B cell (primary cell): ENCODE results near the gene IPP. TPM values are rescaled to one million over a fixed set of nuclear protein-coding genes. Genes with fewer than 3 reads are reported as not detected.

Experiments used
- ATAC-seq: fragments of 200-7000 bp; cut with Tn5 transposase; one replicate; pipeline ENCODE4 v1.10.0; 2021; ENCODE audit warnings: low read depth, mild to moderate bottlenecking, moderate number of reproducible peaks, moderate library complexity
- CTCF ChIA-PET: fragments of 350-600 bp; sonication (Branson Sonifier 250); formaldehyde crosslinking; loops from one replicate; lab custom pipeline; 2021; ENCODE audit warnings: antibody characterized with exemption, inconsistent platforms; lab: Charles Lee
- POLR2A ChIA-PET: fragments of 350-600 bp; sonication (Branson Sonifier 250); formaldehyde crosslinking; loops from one replicate; lab custom pipeline; 2021; ENCODE audit warnings: antibody characterized with exemption; lab: Charles Lee
- DNase-seq: peaks from one replicate; pipeline ENCODE4 v3.0.0; 2013
- H2AFZ ChIP-seq: 2 replicates; pipeline ENCODE4 v1.6.1; 2012; ENCODE audit warnings: mild to moderate bottlenecking, low read depth, low read length; ENCODE audit not compliant: insufficient read depth, poor library complexity, severe bottlenecking
- H3K27ac ChIP-seq, 2 donors: 1 replicate in 1 of 2; 2 replicates in 1 of 2; pipeline ENCODE4 v1.5.1; 2012 to 2013; ENCODE audit warnings: low read length in 2 of 2, mild to moderate bottlenecking in 2 of 2, moderate library complexity in 1 of 2
- H3K27me3 ChIP-seq, 4 experiments: fragments of 200-600 bp in 1 of 4; sonication (generic) in 1 of 4; replicated peaks in 1 of 4; 1 replicate in 2 of 4; 2 replicates in 2 of 4; pipeline versions ENCODE4 v1.6.1 to v1.7.0; 2013 to 2016; ENCODE audit warnings: low read length in 3 of 4, mild to moderate bottlenecking in 2 of 4, mixed read lengths in 1 of 4, moderate library complexity in 1 of 4; ENCODE audit not compliant: insufficient read depth in 4 of 4, control insufficient read depth in 3 of 4; ENCODE audit errors: control extremely low read depth in 1 of 4
- H3K36me3 ChIP-seq, 2 experiments: replicated peaks in 1 of 2; 1 replicate in 1 of 2; 2 replicates in 1 of 2; pipeline versions ENCODE4 v1.6.1 to v1.7.1; 2013; ENCODE audit warnings: low read length in 1 of 2; ENCODE audit not compliant: insufficient read depth in 2 of 2, control insufficient read depth in 1 of 2; ENCODE audit errors: control extremely low read depth in 1 of 2, extremely low read depth in 1 of 2
- H3K4me1 ChIP-seq, 2 donors: fragments of 200-600 bp in 1 of 2; sonication (generic) in 1 of 2; 1 replicate in 1 of 2; 2 replicates in 1 of 2; pipeline versions ENCODE4 v1.5.1 to v1.6.1; 2013 to 2017; ENCODE audit warnings: low read length in 2 of 2; ENCODE audit not compliant: control insufficient read depth in 2 of 2, insufficient read depth in 2 of 2
- H3K4me2 ChIP-seq: replicated peaks from 2 replicates; pipeline ENCODE3; 2012; ENCODE audit warnings: mild to moderate bottlenecking, low read depth, low read length; ENCODE audit not compliant: poor library complexity, severe bottlenecking
- H3K4me3 ChIP-seq, 5 experiments: fragments of 200-600 bp in 1 of 5; sonication (generic) in 1 of 5; 1 replicate in 3 of 5; 2 replicates in 2 of 5; pipeline versions ENCODE4 v1.5.1 to v1.7.0; 2011 to 2016; ENCODE audit warnings: low read length in 4 of 5, mild to moderate bottlenecking in 4 of 5, low read depth in 2 of 5, control low read depth in 1 of 5, moderate library complexity in 1 of 5; ENCODE audit not compliant: insufficient read depth in 1 of 5; ENCODE audit errors: control extremely low read depth in 1 of 5, extremely low read depth in 1 of 5
- H3K79me2 ChIP-seq: fragments of 200-600 bp; sonication (generic); one replicate; pipeline ENCODE4 v1.6.0; 2016; ENCODE audit warnings: low read length; ENCODE audit not compliant: control insufficient read depth, insufficient read depth
- H3K9ac ChIP-seq: fragments of 200-600 bp; sonication (generic); 2 replicates; pipeline ENCODE4 v1.6.1; 2017; ENCODE audit warnings: mild to moderate bottlenecking, low read length, moderate library complexity
- H3K9me3 ChIP-seq, 3 donors: one replicate each; pipeline versions ENCODE4 v1.6.1 to v1.7.1; 2013; ENCODE audit warnings: low read length in 2 of 3; ENCODE audit not compliant: control insufficient read depth in 2 of 3, insufficient read depth in 1 of 3; ENCODE audit errors: control extremely low read depth in 1 of 3
- H4K20me1 ChIP-seq: 2 replicates; pipeline ENCODE4 v1.6.0; 2012; ENCODE audit warnings: mild to moderate bottlenecking, low read length; ENCODE audit not compliant: insufficient read depth, control insufficient read depth, poor library complexity, severe bottlenecking
- H3K27ac Mint-ChIP-seq: one replicate; pipeline ENCODE4 v1.8.0; 2021; ENCODE audit warnings: mixed read lengths
- H3K27me3 Mint-ChIP-seq: one replicate; pipeline ENCODE4 v1.8.0; 2021; ENCODE audit warnings: mixed read lengths
- H3K4me1 Mint-ChIP-seq: one replicate; pipeline ENCODE4 v1.8.0; 2021; ENCODE audit warnings: mixed read lengths
- H3K4me3 Mint-ChIP-seq: one replicate; pipeline ENCODE4 v1.8.0; 2021; ENCODE audit warnings: mixed read lengths
- H3K9me3 Mint-ChIP-seq: one replicate; pipeline ENCODE4 v1.8.0; 2022; ENCODE audit warnings: mixed read lengths; ENCODE audit not compliant: insufficient read depth
- CTCF ChIP-seq: fragments of 200-600 bp; IDR thresholded peaks from one replicate; pipeline ENCODE4 v1.8.0; 2022; ENCODE audit warnings: antibody characterized with exemption, mild to moderate bottlenecking
- EZH2 ChIP-seq: IDR thresholded peaks from 2 replicates; pipeline ENCODE4 v1.6.1; 2012; ENCODE audit warnings: borderline replicate concordance, low read depth, mild to moderate bottlenecking, moderate library complexity, low read length; ENCODE audit not compliant: insufficient read depth, poor library complexity, severe bottlenecking
- WGBS: methylation state at CpG from one replicate; pipeline ENCODE4 v1.1.5; 2013; ENCODE audit warnings: missing lambda C conversion rate; ENCODE audit not compliant: insufficient coverage; 5-methylcytosine and 5-hydroxymethylcytosine counted together
- intact Hi-C: fragments of 100-400 bp; cut with micrococcal nuclease; formaldehyde crosslinking; loops from one replicate; pipeline ENCODE4 v1.10.0; 2022
- polyA plus RNA-seq: library from polyadenylated mRNA; depleted of rRNA; stranded (reverse); fragments of >200 nt; gene quantifications from 2 replicates; pipeline ENCODE4 v1.2.3, GENCODE V29; 2012
- total RNA-seq, 2 donors: library from RNA; stranded (reverse); fragments of 120-200 nt in 1 of 2; gene quantifications; 1 replicate in 1 of 2; 2 replicates in 1 of 2; pipeline versions ENCODE4 v1.2.3 to v1.2.4, GENCODE V29; 2013 to 2022

Gene IPP
- total and polyA plus RNA-seq, 2 donors (not counting 1 experiment from before 2014, with no cell fraction given), result 2.3 to 12.1 TPM

DNA sequence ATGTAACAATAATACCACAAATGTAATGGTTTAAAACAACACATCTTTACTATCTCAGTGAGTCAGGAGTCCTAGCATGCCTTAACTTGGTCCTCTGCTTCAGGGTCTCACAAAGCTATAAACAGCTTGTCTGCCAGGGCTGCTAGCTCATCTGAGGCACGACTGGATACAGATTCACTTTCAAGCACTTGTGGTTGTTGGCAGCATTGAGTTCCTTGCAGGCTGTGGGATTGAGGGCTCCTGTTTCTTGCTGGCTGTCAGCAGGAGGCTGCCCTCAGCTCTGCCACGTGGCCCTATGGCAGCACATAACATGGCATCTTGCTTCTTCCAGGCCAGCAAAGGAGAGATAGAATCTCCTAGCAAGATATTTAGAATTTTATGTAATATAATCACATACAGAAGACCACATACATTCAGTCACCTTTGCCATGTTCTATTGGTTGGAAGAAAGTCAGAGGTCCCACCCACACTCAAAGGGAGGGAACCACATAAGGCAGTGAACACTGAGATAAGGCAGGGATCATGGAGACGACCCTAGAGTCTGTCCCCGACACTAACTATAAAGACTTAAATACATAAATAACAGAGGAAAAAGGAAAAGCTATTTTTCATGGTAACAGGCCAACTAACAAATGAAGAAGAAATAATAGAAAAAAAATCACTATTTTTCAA lies 18.9 kb upstream of the IPP start:
- no peak overlapping the region for H3K27ac Mint-ChIP-seq

More for the DNA sequence above, 18.9 kb upstream of the IPP start:
- Histone ChIP-seq H3K27ac (no peak overlapping the region), H3K79me2 (no peaks in the 10 kb centered on the region), H3K4me2 (no peak overlapping the region), H3K4me3 (no peak overlapping the region), H3K27me3 (no peaks in the 10 kb centered on the region), H4K20me1 (no peaks in the 10 kb centered on the region), H3K9me3 (no peaks in the 10 kb centered on the region), H3K36me3 (no peaks in the 10 kb centered on the region), H2AFZ (no peak overlapping the region), H3K4me1 (no peaks in the 10 kb centered on the region), H3K9ac (no peak overlapping the region)
- ATAC-seq (no peak), DNase-seq (no peak)
- Mint-ChIP-seq H3K27me3 (no peaks in the 10 kb centered on the region), H3K4me3 (no peak overlapping the region), H3K9me3 (no peaks in the 10 kb centered on the region), H3K4me1 (no peaks in the 10 kb centered on the region)
- WGBS, result 25% methylated on average over 1 of the region's 4 CpGs
- TF ChIP-seq EZH2 (no peak), CTCF (no peak)
- intact Hi-C loops, result no loop called here
- CTCF ChIA-PET, result interaction anchor here (0.6 kb wide), 1 partner anchor 132 kb away, joined by 3 read pairs; no protein-coding TSS in a partner anchor
- POLR2A ChIA-PET, result no interaction called here
